Suprapubic skin (tissue), 4 donors: ENCODE data around the gene CPPED1. TPM values are rescaled to one million over a fixed set of nuclear protein-coding genes. Genes with fewer than 3 reads are reported as not detected.

ENCODE experiments used
- DNase-seq, 2 donors: peaks; one replicate each; pipeline ENCODE4 v3.0.0-alpha.2; 2019; ENCODE audit warnings: low spot score in 2 of 2
- H3K27ac ChIP-seq: fragments of 200-600 bp; sonication (generic); one replicate; pipeline ENCODE4 v1.5.1; 2019
- H3K27me3 ChIP-seq: fragments of 200-600 bp; sonication (generic); one replicate; pipeline ENCODE4 v1.5.1; 2019
- H3K36me3 ChIP-seq: fragments of 200-600 bp; sonication (generic); one replicate; pipeline ENCODE4 v1.5.1; 2019
- H3K4me1 ChIP-seq: fragments of 200-600 bp; sonication (generic); one replicate; pipeline ENCODE4 v1.5.1; 2019
- H3K4me3 ChIP-seq: fragments of 200-600 bp; sonication (generic); one replicate; pipeline ENCODE4 v1.5.1; 2019; ENCODE audit warnings: mild to moderate bottlenecking
- H3K9me3 ChIP-seq: fragments of 200-600 bp; sonication (generic); one replicate; pipeline ENCODE4 v1.5.1; 2019
- CTCF ChIP-seq, 2 donors: fragments of 200-600 bp in 1 of 2; fragments of 450-650 bp in 1 of 2; sonication (generic) in 1 of 2; IDR thresholded peaks; one replicate each; pipeline ENCODE4 v1.5.1; 2016 to 2019; ENCODE audit warnings: antibody characterized with exemption in 2 of 2, mild to moderate bottlenecking in 1 of 2, moderate library complexity in 1 of 2
- EP300 ChIP-seq: sonication (generic); formaldehyde crosslinking; IDR thresholded peaks from one replicate; pipeline ENCODE4 v1.6.1; 2017; ENCODE audit warnings: antibody characterized with exemption
- POLR2A ChIP-seq, 2 donors: fragments of 450-650 bp; IDR thresholded peaks; one replicate each; pipeline ENCODE4 v1.6.1; 2017; ENCODE audit warnings: antibody characterized with exemption in 2 of 2, mild to moderate bottlenecking in 2 of 2, moderate library complexity in 2 of 2
- POLR2AphosphoS5 ChIP-seq, 3 donors: sonication (generic); formaldehyde crosslinking; IDR thresholded peaks; one replicate each; pipeline ENCODE4 v1.6.1; 2017; ENCODE audit warnings: antibody characterized with exemption in 3 of 3
- WGBS: methylation state at CpG from one replicate; pipeline ENCODE4 v1.1.5; 2018; 5-methylcytosine and 5-hydroxymethylcytosine counted together
- total RNA-seq, 4 donors: library from RNA; depleted of rRNA; stranded (reverse); fragments of >200 nt; gene quantifications; one replicate each; pipeline ENCODE4 v1.1.0, GENCODE V29; 2016

The CPPED1 gene
- total RNA-seq, 4 donors from 2014 or later: 8.7 to 13.3 (median 10.7) TPM

DNA sequence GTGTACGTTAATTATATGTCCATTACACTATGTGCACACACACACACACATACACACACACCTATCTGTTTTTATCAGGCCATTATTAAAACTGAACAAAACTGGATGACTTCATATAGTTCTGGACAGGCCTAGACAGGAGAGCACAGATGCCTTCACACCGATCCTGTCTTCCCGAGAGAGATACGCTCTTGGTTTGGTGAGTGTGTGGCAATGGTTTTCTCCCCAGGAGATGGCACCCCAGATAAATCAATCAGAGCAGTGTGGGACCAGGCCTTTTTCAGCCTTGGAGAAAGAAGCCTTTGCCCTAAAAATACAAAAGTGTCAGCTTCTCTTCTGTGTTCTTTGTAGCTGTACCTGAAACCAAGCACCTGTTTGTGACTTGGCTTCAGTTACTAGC is 83.7 kb downstream of the CPPED1 start:
- no peak for DNase-seq
- 80% methylated on average over 4 of the region's 4 CpGs for WGBS
- Histone ChIP-seq H3K27ac (no peak overlapping the region), H3K9me3 (no peaks in the 10 kb centered on the region), H3K4me1 (no peaks in the 10 kb centered on the region), H3K36me3 (no peaks in the 10 kb centered on the region), H3K4me3 (no peak overlapping the region), H3K27me3 (no peaks in the 10 kb centered on the region)
- TF ChIP-seq CTCF (IDR thresholded peaks at IDR 0.05) (no peak), EP300 (no peak), POLR2A (IDR thresholded peaks at IDR 0.05) (no peak), POLR2AphosphoS5 (IDR thresholded peaks at IDR 0.05) (no peak)

- no peak for TF ChIP-seq POLR2A (IDR thresholded peaks at IDR 0.05)
- TF ChIP-seq CTCF (IDR thresholded peaks at IDR 0.05): no peak
- TF ChIP-seq POLR2AphosphoS5 (IDR thresholded peaks at IDR 0.05): no peak
- TF ChIP-seq EP300: no peak
Measured at GRCh38 chr16:12716658-12717057, 87.0 kb downstream of the CPPED1 start.

DNA sequence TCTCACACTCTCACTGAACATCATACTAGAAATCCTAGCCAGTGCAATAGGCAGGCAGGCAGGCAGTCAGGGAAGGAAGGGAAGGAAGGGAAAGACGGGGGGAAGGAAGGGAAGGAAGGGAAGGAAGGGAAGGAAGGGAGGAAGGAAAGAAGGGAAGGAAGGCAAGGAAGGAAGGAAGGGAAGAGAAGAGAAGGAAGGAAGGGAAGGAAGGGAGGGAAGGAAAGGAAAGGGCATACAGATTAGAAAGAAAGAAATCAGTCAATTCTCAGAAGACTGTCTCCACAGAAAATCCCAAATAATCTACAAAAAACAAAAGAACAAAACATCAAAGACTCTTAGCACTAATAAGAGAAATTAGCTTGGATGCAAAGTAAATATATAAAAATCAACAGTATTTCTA is 93.9 kb downstream of the CPPED1 start:
- no peaks in the 10 kb centered on the region for H3K4me1 ChIP-seq
- no peak for DNase-seq
- no peak overlapping the region for H3K27ac ChIP-seq
- TF ChIP-seq POLR2AphosphoS5 (IDR thresholded peaks at IDR 0.05) (no peak), POLR2A (IDR thresholded peaks at IDR 0.05) (no peak), CTCF (IDR thresholded peaks at IDR 0.05) (no peak), EP300 (no peak)
- no peaks in the 10 kb centered on the region for H3K27me3 ChIP-seq
- H3K9me3 ChIP-seq: no peaks in the 10 kb centered on the region
- H3K4me3 ChIP-seq: no peak overlapping the region
- 68% methylated on average over 1 of the region's 1 CpG for WGBS
- H3K36me3 ChIP-seq: no peaks in the 10 kb centered on the region

More at GRCh38 chr16:12716658-12717057, 87.0 kb downstream of the CPPED1 start:
- 88% methylated on average over 3 of the region's 3 CpGs for WGBS
- no peak for DNase-seq
- no peaks in the 10 kb centered on the region for H3K27me3 ChIP-seq
- H3K4me1 ChIP-seq: no peaks in the 10 kb centered on the region
- H3K36me3 ChIP-seq: no peaks in the 10 kb centered on the region
- H3K9me3 ChIP-seq: no peaks in the 10 kb centered on the region
- H3K27ac ChIP-seq: peak overlapping the region; percentile 9
- no peak overlapping the region for H3K4me3 ChIP-seq

GRCh38 chr16:12708266-12708665 is 95.4 kb downstream of the CPPED1 start:
- H3K36me3 ChIP-seq: no peaks in the 10 kb centered on the region
- no peaks in the 10 kb centered on the region for H3K27me3 ChIP-seq
- no peaks in the 10 kb centered on the region for H3K9me3 ChIP-seq
- no peaks in the 10 kb centered on the region for H3K4me1 ChIP-seq
- H3K27ac ChIP-seq: no peak overlapping the region
- no peak overlapping the region for H3K4me3 ChIP-seq
- TF ChIP-seq CTCF (IDR thresholded peaks at IDR 0.05) (no peak), EP300 (no peak), POLR2A (IDR thresholded peaks at IDR 0.05) (no peak), POLR2AphosphoS5 (IDR thresholded peaks at IDR 0.05) (no peak)
- DNase-seq: no peak
- WGBS: 75% methylated on average over 3 of the region's 3 CpGs

- DNase-seq: peak in 1 of 2 donors; percentile 45
- Histone ChIP-seq H3K27me3 (no peaks in the 10 kb centered on the region), H3K4me1 (no peaks in the 10 kb centered on the region), H3K9me3 (no peaks in the 10 kb centered on the region), H3K27ac (no peak overlapping the region), H3K36me3 (no peaks in the 10 kb centered on the region), H3K4me3 (no peak overlapping the region)
- TF ChIP-seq EP300 (no peak), POLR2AphosphoS5 (IDR thresholded peaks at IDR 0.05) (no peak)
- 96% methylated on average over 4 of the region's 6 CpGs for WGBS
Measured at GRCh38 chr16:12706628-12707027, 97.1 kb downstream of the CPPED1 start.

DNA sequence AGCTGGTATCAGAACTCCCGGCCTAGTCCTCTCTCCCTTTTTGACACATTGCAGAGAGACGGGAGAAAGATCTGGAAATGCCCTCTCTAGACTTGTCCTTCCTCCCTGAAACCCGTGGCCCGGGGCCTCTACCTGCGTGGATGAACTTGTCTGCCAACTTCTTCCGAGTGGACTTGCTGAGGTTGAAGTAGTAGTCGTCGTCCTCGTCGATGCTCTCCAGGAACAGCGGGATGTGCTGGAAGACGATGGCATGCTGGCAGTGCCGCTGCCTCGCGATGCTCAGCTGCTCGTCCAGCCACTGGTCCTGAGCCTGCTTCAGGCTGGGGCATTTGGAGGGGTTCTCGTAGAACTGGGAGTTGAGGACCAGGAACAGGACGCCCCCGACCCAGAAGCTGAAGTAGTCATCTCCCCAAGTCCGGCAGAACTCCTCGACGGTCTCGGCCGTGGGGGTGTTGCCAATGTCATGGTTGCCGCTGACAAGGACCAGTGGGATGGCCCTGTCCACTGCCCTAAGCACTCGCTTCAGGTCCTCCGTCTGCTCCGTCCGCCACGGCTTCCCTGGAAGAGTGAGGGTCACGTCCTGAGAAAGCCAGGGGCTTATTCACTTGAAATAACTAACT is 99.1 kb downstream of the CPPED1 start:
- H3K36me3 ChIP-seq: no peaks in the 10 kb centered on the region
- DNase-seq: peak in 1 of 2 donors; percentile 79

More for the DNA sequence above, 99.1 kb downstream of the CPPED1 start:
- no peaks in the 10 kb centered on the region for H3K4me1 ChIP-seq
- TF ChIP-seq EP300: no peak
- TF ChIP-seq POLR2A (IDR thresholded peaks at IDR 0.05): no peak
- no peak for TF ChIP-seq POLR2AphosphoS5 (IDR thresholded peaks at IDR 0.05)
- TF ChIP-seq CTCF (IDR thresholded peaks at IDR 0.05): no peak
- no peaks in the 10 kb centered on the region for H3K9me3 ChIP-seq
- H3K4me3 ChIP-seq: no peak overlapping the region
- no peak overlapping the region for H3K27ac ChIP-seq
- no peaks in the 10 kb centered on the region for H3K27me3 ChIP-seq
- WGBS: 93% methylated on average over 24 of the region's 31 CpGs
